Loucy (cell line): ENCODE data around the gene ADARB2.

Experiments used
- H2AFZ ChIP-seq: fragments of 200-600 bp; sonication (generic); 2 replicates; pipeline ENCODE4 v1.6.0; 2016; ENCODE audit warnings: antibody characterized with exemption, mild to moderate bottlenecking, low read length, moderate library complexity
- H3F3A ChIP-seq: fragments of 200-600 bp; 2 replicates; pipeline ENCODE4 v1.6.0; 2016; ENCODE audit warnings: antibody characterized with exemption, low read depth, mild to moderate bottlenecking
- H3K27me3 ChIP-seq: fragments of 200-600 bp; sonication (generic); 2 replicates; pipeline ENCODE4 v1.6.1; 2014; ENCODE audit warnings: low read length, mild to moderate bottlenecking; ENCODE audit not compliant: insufficient read depth, poor library complexity, severe bottlenecking
- H3K36me3 ChIP-seq: fragments of 200-600 bp; sonication (generic); 2 replicates; pipeline ENCODE4 v1.6.1; 2016; ENCODE audit warnings: low read length; ENCODE audit not compliant: insufficient read depth
- H3K4me1 ChIP-seq: fragments of 200-600 bp; sonication (generic); 2 replicates; pipeline ENCODE4 v1.5.1; 2014; ENCODE audit warnings: low read length, mild to moderate bottlenecking; ENCODE audit not compliant: insufficient read depth, poor library complexity, severe bottlenecking
- H3K4me2 ChIP-seq: fragments of 200-600 bp; sonication (generic); 2 replicates; pipeline ENCODE4 v1.6.0; 2014; ENCODE audit warnings: antibody characterized with exemption, low read length, low read depth, mild to moderate bottlenecking; ENCODE audit not compliant: poor library complexity, severe bottlenecking
- H3K4me3 ChIP-seq: fragments of 200-600 bp; sonication (generic); 2 replicates; pipeline ENCODE4 v1.5.1; 2014; ENCODE audit warnings: low read length, mild to moderate bottlenecking, mixed read lengths; ENCODE audit not compliant: poor library complexity, severe bottlenecking
- H3K79me2 ChIP-seq: fragments of 200-600 bp; sonication (generic); 2 replicates; pipeline ENCODE4 v1.6.1; 2014; ENCODE audit warnings: low read length; ENCODE audit not compliant: insufficient read depth
- H3K9ac ChIP-seq: fragments of 200-600 bp; sonication (generic); 2 replicates; pipeline ENCODE4 v1.6.0; 2014; ENCODE audit warnings: mild to moderate bottlenecking, low read depth, low read length, moderate library complexity; ENCODE audit not compliant: poor library complexity, severe bottlenecking
- H3K9me2 ChIP-seq: fragments of 200-600 bp; sonication (generic); replicated peaks from 2 replicates; pipeline ENCODE4 v1.6.1; 2016; ENCODE audit warnings: low read depth, low read length, mixed read lengths
- H3K9me3 ChIP-seq: fragments of 200-600 bp; sonication (generic); 2 replicates; pipeline ENCODE4 v1.6.1; 2014; ENCODE audit warnings: mild to moderate bottlenecking, antibody characterized with exemption, low read length, low read depth; ENCODE audit not compliant: insufficient read depth
- H4K20me1 ChIP-seq: fragments of 200-600 bp; sonication (generic); 2 replicates; pipeline ENCODE4 v1.6.0; 2014; ENCODE audit warnings: antibody characterized with exemption, low read length, mild to moderate bottlenecking; ENCODE audit not compliant: insufficient read depth, poor library complexity, severe bottlenecking
- CTCF ChIP-seq: fragments of 200-600 bp; sonication (generic); conservative IDR thresholded peaks from 2 replicates; pipeline ENCODE4 v1.5.1; 2014; ENCODE audit warnings: mild to moderate bottlenecking, antibody characterized with exemption, low read length
- EZH2phosphoT487 ChIP-seq: fragments of 200-600 bp; IDR thresholded peaks from 2 replicates; pipeline ENCODE4 v1.6.1; 2018; ENCODE audit warnings: antibody characterized with exemption, mild to moderate bottlenecking, moderate library complexity, borderline replicate concordance

The ADARB2 gene

GRCh38 chr10:1363446-1364121, 373.7 kb downstream of the ADARB2 start:
- H3K9me2 ChIP-seq: no peaks in the 10 kb centered on the region
- no peak for TF ChIP-seq EZH2phosphoT487
- no peak for TF ChIP-seq CTCF
- no peaks in the 10 kb centered on the region for H3K27me3 ChIP-seq
- H3K9ac ChIP-seq: no peak overlapping the region
- no peak overlapping the region for H3K4me3 ChIP-seq
- H2AFZ ChIP-seq: no peak overlapping the region
- no peaks in the 10 kb centered on the region for H4K20me1 ChIP-seq
- no peak overlapping the region for H3K4me2 ChIP-seq
- no peaks in the 10 kb centered on the region for H3K4me1 ChIP-seq
- no peaks in the 10 kb centered on the region for H3K9me3 ChIP-seq
- H3K79me2 ChIP-seq: no peaks in the 10 kb centered on the region
- no peaks in the 10 kb centered on the region for H3F3A ChIP-seq
- no peaks in the 10 kb centered on the region for H3K36me3 ChIP-seq

- H3K9me3 ChIP-seq: no peaks in the 10 kb centered on the region
- no peaks in the 10 kb centered on the region for H3K9me2 ChIP-seq
- no peaks in the 10 kb centered on the region for H4K20me1 ChIP-seq
- H2AFZ ChIP-seq: no peak overlapping the region
- H3K79me2 ChIP-seq: no peaks in the 10 kb centered on the region
- H3K4me2 ChIP-seq: no peak overlapping the region
- no peak overlapping the region for H3K9ac ChIP-seq
- no peaks in the 10 kb centered on the region for H3K27me3 ChIP-seq
- H3K4me1 ChIP-seq: no peaks in the 10 kb centered on the region
- no peak overlapping the region for H3K4me3 ChIP-seq
- H3F3A ChIP-seq: no peaks in the 10 kb centered on the region
- no peaks in the 10 kb centered on the region for H3K36me3 ChIP-seq
- TF ChIP-seq CTCF (no peak), EZH2phosphoT487 (no peak)
Measured at GRCh38 chr10:1362589-1363445, 374.5 kb downstream of the ADARB2 start.

GRCh38 chr10:1361411-1362105, 375.8 kb downstream of the ADARB2 start:
- H3K79me2 ChIP-seq: no peaks in the 10 kb centered on the region
- H3K9me2 ChIP-seq: no peaks in the 10 kb centered on the region
- no peaks in the 10 kb centered on the region for H3K27me3 ChIP-seq
- H3K36me3 ChIP-seq: no peaks in the 10 kb centered on the region
- H3K4me3 ChIP-seq: no peak overlapping the region
- no peaks in the 10 kb centered on the region for H3F3A ChIP-seq
- H3K9me3 ChIP-seq: no peaks in the 10 kb centered on the region
- H3K4me2 ChIP-seq: no peak overlapping the region
- no peaks in the 10 kb centered on the region for H3K4me1 ChIP-seq
- no peak overlapping the region for H3K9ac ChIP-seq
- TF ChIP-seq CTCF (no peak), EZH2phosphoT487 (no peak)
- H2AFZ ChIP-seq: no peak overlapping the region
- H4K20me1 ChIP-seq: no peaks in the 10 kb centered on the region
